H1 (cell line): ENCODE results near the gene PPRC1. TPM values are rescaled to one million over a fixed set of nuclear protein-coding genes. Genes with fewer than 3 reads are reported as not detected.

Experiments
- CTCF ChIA-PET: fragments of 300-600 bp; sonication (Branson Sonifier 250); formaldehyde crosslinking; loops from one replicate; lab custom pipeline; 2021; ENCODE audit not compliant: partially characterized antibody; lab: Charles Lee
- POLR2A ChIA-PET: fragments of 300-600 bp; sonication (Branson Sonifier 250); formaldehyde crosslinking; loops from one replicate; lab custom pipeline; 2021; ENCODE audit warnings: inconsistent platforms; ENCODE audit not compliant: partially characterized antibody; lab: Charles Lee
- DNase-seq, 2 experiments: peaks; one replicate each; pipeline versions ENCODE4 v3.0.0 to v3.0.0-alpha.2; 2010 to 2022; ENCODE audit warnings: low spot score in 2 of 2, low read depth in 1 of 2, mixed read lengths in 1 of 2
- FAIRE-seq: peaks from 2 replicates; lab custom pipeline; 2011; peaks lifted over from hg19 to GRCh38; lab: Jason Lieb, UNC
- H2AFZ ChIP-seq: 2 replicates; pipeline ENCODE4 v1.8.1; 2012; ENCODE audit warnings: low read length, inconsistent platforms
- H2AK5ac ChIP-seq: 2 replicates; pipeline ENCODE4 v1.6.1; 2013; ENCODE audit warnings: low read depth, low read length
- H2BK120ac ChIP-seq: replicated peaks from 2 replicates; pipeline ENCODE3; 2013; ENCODE audit warnings: low read depth, low read length, inconsistent platforms
- H2BK12ac ChIP-seq: 2 replicates; pipeline ENCODE4 v1.6.1; 2013; ENCODE audit warnings: low read depth, low read length
- H2BK15ac ChIP-seq: 2 replicates; pipeline ENCODE4 v1.6.1; 2013; ENCODE audit warnings: low read length
- H2BK20ac ChIP-seq: 2 replicates; pipeline ENCODE4 v1.6.1; 2013; ENCODE audit warnings: low read length
- H2BK5ac ChIP-seq: 2 replicates; pipeline ENCODE4 v1.6.1; 2013; ENCODE audit warnings: low read depth, low read length
- H3K14ac ChIP-seq: 2 replicates; pipeline ENCODE4 v1.6.1; 2013; ENCODE audit warnings: inconsistent platforms; ENCODE audit not compliant: insufficient read length
- H3K18ac ChIP-seq: 2 replicates; pipeline ENCODE4 v1.6.1; 2013; ENCODE audit warnings: low read length; ENCODE audit errors: extremely low read depth
- H3K23ac ChIP-seq: 2 replicates; pipeline ENCODE4 v1.6.1; 2013; ENCODE audit warnings: inconsistent platforms; ENCODE audit not compliant: insufficient read length
- H3K23me2 ChIP-seq: 2 replicates; pipeline ENCODE4 v1.6.1; 2013; ENCODE audit warnings: low read depth, low read length
- H3K27ac ChIP-seq: 2 replicates; pipeline ENCODE4 v1.6.1; 2011; ENCODE audit warnings: low read depth, low read length, inconsistent platforms
- H3K27me3 ChIP-seq, 4 experiments: replicated peaks in 1 of 4; 1 replicate in 1 of 4; 2 replicates in 3 of 4; pipeline versions ENCODE4 v1.6.1 to v1.8.1; 2011 to 2013; ENCODE audit warnings: low read length in 3 of 4, mild to moderate bottlenecking in 3 of 4, inconsistent platforms in 2 of 4, mixed read lengths in 2 of 4, moderate library complexity in 1 of 4; ENCODE audit not compliant: control insufficient read depth in 3 of 4, insufficient read depth in 3 of 4; ENCODE audit errors: extremely low read depth in 1 of 4
- H3K36me3 ChIP-seq, 4 experiments: 2 replicates each; pipeline versions ENCODE4 v1.6.1 to v1.8.1; 2011 to 2013; ENCODE audit warnings: mild to moderate bottlenecking in 4 of 4, low read length in 3 of 4, moderate library complexity in 2 of 4, control low read depth in 1 of 4, inconsistent platforms in 1 of 4; ENCODE audit not compliant: insufficient read depth in 4 of 4, control insufficient read depth in 2 of 4
- H3K4ac ChIP-seq: replicated peaks from 2 replicates; pipeline ENCODE3; 2013; ENCODE audit warnings: low read length, low read depth, mixed read lengths, inconsistent platforms; ENCODE audit not compliant: insufficient read length
- H3K4me1 ChIP-seq, 4 experiments: replicated peaks in 1 of 4; 1 replicate in 1 of 4; 2 replicates in 3 of 4; pipeline versions ENCODE4 v1.6.1 to v1.8.1; 2011 to 2013; ENCODE audit warnings: low read length in 3 of 4, inconsistent platforms in 2 of 4, mixed read lengths in 1 of 4; ENCODE audit not compliant: insufficient read depth in 4 of 4, control insufficient read depth in 3 of 4
- H3K4me2 ChIP-seq, 2 experiments: 2 replicates each; pipeline versions ENCODE4 v1.6.1 to v1.8.1; 2011 to 2013; ENCODE audit warnings: low read depth in 2 of 2, low read length in 2 of 2, control low read depth in 1 of 2, inconsistent platforms in 1 of 2, mild to moderate bottlenecking in 1 of 2; ENCODE audit not compliant: insufficient read depth in 1 of 2
- H3K4me3 ChIP-seq, 4 experiments: fragments of 200-600, 300-600 bp in 1 of 4; sonication (generic), shearing (Covaris generic), sonication (Bioruptor Twin) in 1 of 4; 2 replicates each; pipeline versions ENCODE4 v1.5.1 to v1.8.1; 2011 to 2016; ENCODE audit warnings: low read length in 4 of 4, low read depth in 3 of 4, control low read depth in 2 of 4, inconsistent platforms in 2 of 4, mild to moderate bottlenecking in 2 of 4, mixed read lengths in 1 of 4, moderate library complexity in 1 of 4; ENCODE audit not compliant: insufficient read depth in 2 of 4; ENCODE audit errors: extremely low read depth in 1 of 4
- H3K56ac ChIP-seq: replicated peaks from 2 replicates; pipeline ENCODE3; 2013; ENCODE audit warnings: low read depth, mild to moderate bottlenecking, mixed read lengths, low read length, inconsistent platforms; ENCODE audit not compliant: insufficient read length
- H3K79me1 ChIP-seq: 2 replicates; pipeline ENCODE4 v1.6.1; 2013; ENCODE audit warnings: low read depth, low read length, control low read depth
- H3K79me2 ChIP-seq, 2 experiments: 2 replicates each; pipeline versions ENCODE4 v1.6.1 to v1.8.1; 2012 to 2013; ENCODE audit warnings: low read length in 2 of 2, mild to moderate bottlenecking in 2 of 2, inconsistent platforms in 1 of 2; ENCODE audit not compliant: insufficient read depth in 2 of 2, control insufficient read depth in 1 of 2
- H3K9ac ChIP-seq, 4 experiments: replicated peaks in 1 of 4; 1 replicate in 1 of 4; 2 replicates in 3 of 4; pipeline versions ENCODE4 v1.6.1 to v1.8.1; 2011 to 2013; ENCODE audit warnings: low read depth in 3 of 4, low read length in 3 of 4, control low read depth in 2 of 4, mild to moderate bottlenecking in 2 of 4, moderate library complexity in 2 of 4, inconsistent platforms in 1 of 4; ENCODE audit errors: extremely low read depth in 1 of 4
- H3K9me3 ChIP-seq, 2 experiments: 2 replicates each; pipeline versions ENCODE4 v1.6.1 to v1.8.1; 2012 to 2013; ENCODE audit warnings: mild to moderate bottlenecking in 2 of 2, moderate library complexity in 2 of 2, control low read depth in 1 of 2, inconsistent platforms in 1 of 2, low read depth in 1 of 2, low read length in 1 of 2, mixed read lengths in 1 of 2; ENCODE audit not compliant: insufficient read depth in 2 of 2
- H4K20me1 ChIP-seq, 2 experiments: replicated peaks in 1 of 2; 2 replicates each; pipeline versions ENCODE3 to v1.8.1; 2011 to 2013; ENCODE audit warnings: inconsistent platforms in 2 of 2, low read length in 2 of 2, mild to moderate bottlenecking in 1 of 2; ENCODE audit not compliant: insufficient read depth in 2 of 2, control insufficient read depth in 1 of 2
- H4K5ac ChIP-seq: 2 replicates; pipeline ENCODE4 v1.6.1; 2013; ENCODE audit warnings: low read length, low read depth, mixed read lengths, inconsistent platforms; ENCODE audit not compliant: insufficient read length
- H4K8ac ChIP-seq: 2 replicates; pipeline ENCODE4 v1.8.0; 2013; ENCODE audit warnings: mild to moderate bottlenecking, moderate library complexity, low read length, inconsistent platforms; ENCODE audit not compliant: insufficient read depth; ENCODE audit errors: extremely low read depth
- H4K91ac ChIP-seq: replicated peaks from 2 replicates; pipeline ENCODE3; 2013; ENCODE audit warnings: low read length, mixed read lengths, inconsistent platforms; ENCODE audit not compliant: insufficient read length
- CHD1 ChIP-seq: IDR thresholded peaks from 2 replicates; pipeline ENCODE4 v1.6.1; 2012; ENCODE audit warnings: low read depth, low read length, improper control_type of control experiment
- CHD2 ChIP-seq: IDR thresholded peaks from 2 replicates; pipeline ENCODE4 v1.6.1; 2012; ENCODE audit warnings: low read length, improper control_type of control experiment
- CREB1 ChIP-seq: IDR thresholded peaks from 2 replicates; pipeline ENCODE4 v1.6.1; 2012; ENCODE audit warnings: inconsistent platforms
- EGR1 ChIP-seq: IDR thresholded peaks from 2 replicates; pipeline ENCODE4 v1.6.1; 2011; ENCODE audit warnings: low read depth, low read length, borderline replicate concordance
- GABPA ChIP-seq: IDR thresholded peaks from 2 replicates; pipeline ENCODE4 v1.6.1; 2011; ENCODE audit warnings: mild to moderate bottlenecking, low read length, moderate library complexity, borderline replicate concordance; ENCODE audit not compliant: insufficient read depth
- RNF2 ChIP-seq: fragments of 200-900, 300-1000 bp; sonication (generic); IDR thresholded peaks from 2 replicates; pipeline ENCODE4 v1.7.1; 2016; ENCODE audit warnings: borderline replicate concordance, low read depth, mild to moderate bottlenecking, antibody characterized with exemption, low read length; ENCODE audit not compliant: poor library complexity, severe bottlenecking; ENCODE audit errors: missing control alignments
- TAF7 ChIP-seq: optimal IDR thresholded peaks from 2 replicates; pipeline ENCODE3; 2011; ENCODE audit warnings: low read depth, mild to moderate bottlenecking, inconsistent platforms, low read length, moderate library complexity, borderline replicate concordance
- WGBS, 2 experiments: shearing (Covaris generic) in 1 of 2; methylation state at CpG; one replicate each; pipeline versions ENCODE4 v1.1.6 to v1.1.7; 2013 to 2015; ENCODE audit warnings: low lambda C conversion rate in 2 of 2, mixed read lengths in 2 of 2, inconsistent platforms in 1 of 2, low coverage in 1 of 2, missing lambda C conversion rate in 1 of 2; ENCODE audit not compliant: insufficient replicate concordance in 2 of 2, insufficient coverage in 1 of 2, insufficient read length in 1 of 2; ENCODE audit errors: extremely low coverage in 1 of 2, missing lambda C conversion rate in 1 of 2; 5-methylcytosine and 5-hydroxymethylcytosine counted together
- polyA plus RNA-seq, 7 experiments: library from polyadenylated mRNA; depleted of rRNA in 3 of 7; stranded (reverse) in 5 of 7; unstranded in 2 of 7; fragments of >200 nt in 5 of 7; fragments of 200-250 nt in 2 of 7; gene quantifications; 1 replicate in 5 of 7; 2 replicates in 1 of 7; 4 replicates in 1 of 7; pipeline versions ENCODE4 v1.2.1 to v1.2.3, GENCODE V29; 2011 to 2013; ENCODE audit warnings: missing spikeins in 2 of 7, mixed read lengths in 2 of 7
- total RNA-seq: library from RNA; stranded (reverse); fragmentation: NEBNext Ultra II Directional; extraction: Animal tissue kit (Norgen Biotek cat#: 25700); gene quantifications from 2 replicates; pipeline ENCODE4 v1.2.1, GENCODE V29; 2021
- TF ChIP-seq, protein P1 (sequence below), 3 experiments: IDR thresholded peaks; 1 replicate in 2 of 3; 2 replicates in 1 of 3; pipeline versions ENCODE4 v1.5.1 to v1.6.1; 2011; ENCODE audit warnings: low read length in 3 of 3, mild to moderate bottlenecking in 3 of 3, inconsistent platforms in 2 of 3, low read depth in 1 of 3, moderate library complexity in 1 of 3; ENCODE audit not compliant: insufficient read depth in 1 of 3; ENCODE audit errors: control extremely low read depth in 1 of 3
- TF ChIP-seq, protein P2 (sequence below): IDR thresholded peaks from 2 replicates; pipeline ENCODE4 v1.6.1; 2011; ENCODE audit warnings: low read length, improper control_type of control experiment

PPRC1 gene
- total and polyA plus RNA-seq, 2 of the 8 experiments (the other 6 are each of a cell fraction or from before 2014, with no cell fraction given): 46.5 to 88.4 TPM

DNA sequence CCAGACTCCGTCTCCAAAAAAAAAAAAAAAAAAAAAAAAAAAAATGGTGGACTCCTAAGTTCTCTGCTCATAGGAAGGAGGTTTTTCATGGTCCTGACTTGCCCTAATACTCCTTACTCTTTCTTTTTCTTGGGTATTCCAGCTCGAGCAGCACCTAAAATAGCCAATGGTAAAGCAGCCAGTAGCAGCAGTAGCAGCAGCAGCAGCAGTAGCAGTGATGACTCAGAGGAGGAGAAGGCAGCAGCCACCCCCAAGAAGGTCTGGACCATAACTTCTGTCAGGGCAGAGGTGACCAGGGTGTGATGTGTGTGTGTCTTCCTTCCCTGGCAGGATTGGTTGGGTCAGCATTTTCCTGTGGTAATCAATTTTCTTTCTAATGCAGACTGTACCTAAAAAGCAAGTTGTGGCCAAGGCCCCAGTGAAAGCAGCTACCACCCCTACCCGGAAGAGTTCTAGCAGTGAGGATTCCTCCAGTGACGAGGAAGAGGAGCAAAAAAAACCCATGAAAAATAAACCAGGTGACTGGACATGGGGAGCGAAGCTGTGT lies 26.3 kb downstream of the PPRC1 start:
- Histone ChIP-seq H2AFZ (no peak overlapping the region), H4K91ac (no peak overlapping the region), H3K4me3 (no peak overlapping the region), H2BK15ac (no peak overlapping the region), H4K5ac (no peak overlapping the region), H3K27me3 (no peaks in the 10 kb centered on the region), H3K4me1 (peaks cover 0 to 4% (median 0%) of the 10 kb centered on the region in 4 experiments; a peak in 1 of 7 replicates), H3K14ac (no peak overlapping the region), H3K23ac (no peak overlapping the region), H3K9me3 (no peaks in the 10 kb centered on the region), H3K36me3 (peaks cover 52 to 81% (median 69%) of the 10 kb centered on the region in 4 experiments), H3K79me2 (peaks cover 16 to 33% of the 10 kb centered on the region in 2 experiments), H2BK5ac (no peak overlapping the region), H2BK12ac (no peak overlapping the region), H4K8ac (no peak overlapping the region), H3K18ac (no peak overlapping the region), H3K79me1 (peaks cover 9% of the 10 kb centered on the region), H3K4me2 (no peak overlapping the region), H2AK5ac (no peak overlapping the region), H3K27ac (no peak overlapping the region), H3K9ac (no peak overlapping the region), H3K23me2 (no peaks in the 10 kb centered on the region), H3K56ac (no peak overlapping the region), H2BK120ac (no peak overlapping the region), H2BK20ac (no peak overlapping the region), H4K20me1 (peaks cover 12 to 17% of the 10 kb centered on the region in 2 experiments), H3K4ac (no peak overlapping the region)
- DNase-seq (no peak), FAIRE-seq (no peak)
- ChIA-PET POLR2A (interaction anchor here (1.2 to 17.3 kb wide), 5 partner anchors 10 to 241 kb away, joined by 3 to 408 read pairs (median 4); partner anchors contain the start of gene NOLC1), CTCF (interaction anchor here (1.3 to 5.2 kb wide), 2 partner anchors 11 to 75 kb away, joined by 3 to 28 read pairs; no protein-coding TSS in a partner anchor)
- 85% methylated on average over 4 of the region's 5 CpGs; no CpG with 5 or more reads in 1 of the 2 experiments for WGBS, 2 experiments
- no peak for TF ChIP-seq RNF2
- no peak for TF ChIP-seq GABPA
- TF ChIP-seq CHD1: no peak
- no peak for TF ChIP-seq CHD2
- TF ChIP-seq EGR1: no peak
- no peak for TF ChIP-seq TAF7
- TF ChIP-seq, protein P1, sequence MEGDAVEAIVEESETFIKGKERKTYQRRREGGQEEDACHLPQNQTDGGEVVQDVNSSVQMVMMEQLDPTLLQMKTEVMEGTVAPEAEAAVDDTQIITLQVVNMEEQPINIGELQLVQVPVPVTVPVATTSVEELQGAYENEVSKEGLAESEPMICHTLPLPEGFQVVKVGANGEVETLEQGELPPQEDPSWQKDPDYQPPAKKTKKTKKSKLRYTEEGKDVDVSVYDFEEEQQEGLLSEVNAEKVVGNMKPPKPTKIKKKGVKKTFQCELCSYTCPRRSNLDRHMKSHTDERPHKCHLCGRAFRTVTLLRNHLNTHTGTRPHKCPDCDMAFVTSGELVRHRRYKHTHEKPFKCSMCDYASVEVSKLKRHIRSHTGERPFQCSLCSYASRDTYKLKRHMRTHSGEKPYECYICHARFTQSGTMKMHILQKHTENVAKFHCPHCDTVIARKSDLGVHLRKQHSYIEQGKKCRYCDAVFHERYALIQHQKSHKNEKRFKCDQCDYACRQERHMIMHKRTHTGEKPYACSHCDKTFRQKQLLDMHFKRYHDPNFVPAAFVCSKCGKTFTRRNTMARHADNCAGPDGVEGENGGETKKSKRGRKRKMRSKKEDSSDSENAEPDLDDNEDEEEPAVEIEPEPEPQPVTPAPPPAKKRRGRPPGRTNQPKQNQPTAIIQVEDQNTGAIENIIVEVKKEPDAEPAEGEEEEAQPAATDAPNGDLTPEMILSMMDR (IDR thresholded peaks at IDR 0.05; ENCODE audit: control extremely low read depth in 1 of 3, insufficient read depth in 1 of 3, low read depth in 1 of 3, low read length in 3 of 3): no peak
- TF ChIP-seq, protein P2, sequence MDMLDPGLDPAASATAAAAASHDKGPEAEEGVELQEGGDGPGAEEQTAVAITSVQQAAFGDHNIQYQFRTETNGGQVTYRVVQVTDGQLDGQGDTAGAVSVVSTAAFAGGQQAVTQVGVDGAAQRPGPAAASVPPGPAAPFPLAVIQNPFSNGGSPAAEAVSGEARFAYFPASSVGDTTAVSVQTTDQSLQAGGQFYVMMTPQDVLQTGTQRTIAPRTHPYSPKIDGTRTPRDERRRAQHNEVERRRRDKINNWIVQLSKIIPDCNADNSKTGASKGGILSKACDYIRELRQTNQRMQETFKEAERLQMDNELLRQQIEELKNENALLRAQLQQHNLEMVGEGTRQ: no peak
- no peak for TF ChIP-seq CREB1
